GM12874 (cell line): Measurements from ENCODE around the gene BCDIN3D.

Experiments used
- TF ChIP-seq, protein P1 (sequence below): IDR thresholded peaks from 2 replicates; pipeline ENCODE4 v1.5.1; 2011; ENCODE audit warnings: low read depth, mild to moderate bottlenecking, control low read depth, low read length, moderate library complexity; ENCODE audit not compliant: insufficient read depth

The BCDIN3D gene

GRCh38 chr12:49813131-49813530 is 29.8 kb downstream of the BCDIN3D start:
- TF ChIP-seq, protein P1, sequence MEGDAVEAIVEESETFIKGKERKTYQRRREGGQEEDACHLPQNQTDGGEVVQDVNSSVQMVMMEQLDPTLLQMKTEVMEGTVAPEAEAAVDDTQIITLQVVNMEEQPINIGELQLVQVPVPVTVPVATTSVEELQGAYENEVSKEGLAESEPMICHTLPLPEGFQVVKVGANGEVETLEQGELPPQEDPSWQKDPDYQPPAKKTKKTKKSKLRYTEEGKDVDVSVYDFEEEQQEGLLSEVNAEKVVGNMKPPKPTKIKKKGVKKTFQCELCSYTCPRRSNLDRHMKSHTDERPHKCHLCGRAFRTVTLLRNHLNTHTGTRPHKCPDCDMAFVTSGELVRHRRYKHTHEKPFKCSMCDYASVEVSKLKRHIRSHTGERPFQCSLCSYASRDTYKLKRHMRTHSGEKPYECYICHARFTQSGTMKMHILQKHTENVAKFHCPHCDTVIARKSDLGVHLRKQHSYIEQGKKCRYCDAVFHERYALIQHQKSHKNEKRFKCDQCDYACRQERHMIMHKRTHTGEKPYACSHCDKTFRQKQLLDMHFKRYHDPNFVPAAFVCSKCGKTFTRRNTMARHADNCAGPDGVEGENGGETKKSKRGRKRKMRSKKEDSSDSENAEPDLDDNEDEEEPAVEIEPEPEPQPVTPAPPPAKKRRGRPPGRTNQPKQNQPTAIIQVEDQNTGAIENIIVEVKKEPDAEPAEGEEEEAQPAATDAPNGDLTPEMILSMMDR, result no peak

GRCh38 chr12:49811961-49812401 is 30.9 kb downstream of the BCDIN3D start:
- TF ChIP-seq, protein P1, result no peak

DNA sequence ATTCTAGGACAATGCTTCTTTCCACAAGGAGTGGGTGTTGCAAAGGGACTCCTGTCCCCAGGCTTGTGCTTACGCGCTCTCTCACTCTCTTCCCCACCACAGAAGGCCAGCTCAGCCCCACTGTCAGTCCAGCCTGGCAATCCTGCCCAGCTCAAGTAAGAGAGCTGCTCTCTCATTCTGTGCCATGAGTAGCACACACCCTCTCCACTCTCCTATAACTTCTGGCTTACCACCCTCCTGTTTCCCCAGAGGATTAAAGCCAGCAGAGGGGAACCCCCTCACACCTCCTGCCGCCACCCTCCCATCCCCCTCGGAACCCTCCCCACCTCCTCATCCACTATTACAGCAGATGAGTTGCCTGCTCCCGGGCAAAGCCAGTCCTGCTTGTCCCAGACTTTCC is 31.8 kb downstream of the BCDIN3D start:
- TF ChIP-seq, protein P1, result no peak

DNA sequence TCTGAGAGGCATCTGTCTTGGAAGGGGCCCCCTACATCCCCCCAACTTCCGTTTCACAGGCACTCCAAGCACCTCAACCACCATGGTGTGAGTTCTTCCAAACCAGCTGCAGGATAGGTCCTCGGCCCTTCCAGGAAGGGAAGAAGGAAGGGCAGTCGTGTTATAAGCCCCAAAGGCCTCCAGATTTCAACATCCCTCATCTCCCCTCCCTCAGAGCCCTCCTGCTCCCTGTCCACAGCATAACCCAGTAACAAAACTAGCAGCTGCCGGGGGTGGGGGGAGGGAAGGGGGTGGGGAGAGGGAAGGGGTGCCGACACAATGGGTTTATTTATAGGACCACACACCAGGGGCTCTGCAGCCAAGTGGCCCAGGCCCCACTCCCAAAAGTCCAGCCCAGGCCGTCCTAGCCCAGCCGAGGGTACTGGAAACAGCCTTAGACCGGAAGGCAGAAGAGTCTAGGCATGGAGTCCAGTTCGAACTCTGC is 33.0 kb downstream of the BCDIN3D start:
- TF ChIP-seq, protein P1, result no peak

DNA sequence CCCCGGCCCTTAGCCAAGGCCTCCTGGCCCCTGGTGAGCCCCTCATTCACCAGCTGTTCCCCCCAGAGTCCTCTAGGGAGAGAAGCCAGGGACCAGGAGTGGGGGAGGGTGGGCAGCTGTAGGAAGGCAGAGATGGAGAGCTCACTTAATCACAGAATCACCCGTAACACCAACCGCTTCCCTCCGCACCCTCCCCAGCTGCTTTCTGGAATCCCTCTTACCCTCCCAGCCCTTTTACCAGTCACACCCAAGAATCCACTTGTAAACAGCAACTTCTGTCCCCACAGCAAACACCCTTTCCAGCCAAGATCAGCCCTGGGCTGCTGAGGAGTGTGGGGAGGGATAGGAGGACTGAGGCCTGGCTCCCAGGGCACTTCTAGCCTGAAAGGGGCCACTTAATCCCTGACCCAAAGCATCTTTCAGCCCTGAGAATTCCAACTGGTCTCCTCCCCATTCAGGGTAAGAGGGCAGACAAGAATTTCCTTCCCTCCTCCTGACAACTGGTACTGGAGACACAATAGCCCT is 33.5 kb downstream of the BCDIN3D start:
- TF ChIP-seq, protein P1, result no peak

DNA sequence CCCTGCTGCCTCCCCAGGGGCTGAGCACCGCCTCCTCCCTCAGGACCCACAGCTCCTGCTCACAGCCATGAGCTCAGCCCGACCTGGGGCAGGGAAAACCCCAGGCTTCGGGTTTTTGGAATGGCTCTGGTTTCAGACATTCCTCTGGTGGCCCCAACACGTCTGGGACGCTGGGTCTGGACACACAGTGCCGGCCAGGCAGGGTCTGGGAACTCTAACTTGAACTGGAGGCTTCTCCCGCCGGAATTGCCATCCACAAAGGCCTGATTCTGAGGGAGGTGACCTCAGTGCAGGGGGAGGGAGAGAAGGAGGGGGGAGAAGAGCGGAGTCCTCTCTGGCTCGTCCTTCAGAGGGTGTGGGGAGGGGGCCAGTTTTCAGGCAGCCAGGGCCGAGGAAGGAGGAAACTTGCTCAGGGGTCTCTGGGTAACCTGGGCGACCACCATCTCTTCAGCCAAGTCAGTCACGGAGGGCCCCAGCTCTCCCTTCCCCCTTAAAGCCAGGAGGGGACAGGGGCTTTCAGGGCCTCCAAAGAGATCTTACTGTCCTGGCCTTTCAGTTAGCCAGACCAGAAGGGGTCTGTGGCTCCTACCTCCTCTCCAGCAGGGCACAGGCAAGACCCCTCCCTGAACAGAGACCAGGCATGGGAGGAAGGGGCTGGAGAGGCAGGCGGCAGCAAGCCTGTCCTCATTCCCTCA is 34.1 kb downstream of the BCDIN3D start:
- TF ChIP-seq, protein P1, result no peak

DNA sequence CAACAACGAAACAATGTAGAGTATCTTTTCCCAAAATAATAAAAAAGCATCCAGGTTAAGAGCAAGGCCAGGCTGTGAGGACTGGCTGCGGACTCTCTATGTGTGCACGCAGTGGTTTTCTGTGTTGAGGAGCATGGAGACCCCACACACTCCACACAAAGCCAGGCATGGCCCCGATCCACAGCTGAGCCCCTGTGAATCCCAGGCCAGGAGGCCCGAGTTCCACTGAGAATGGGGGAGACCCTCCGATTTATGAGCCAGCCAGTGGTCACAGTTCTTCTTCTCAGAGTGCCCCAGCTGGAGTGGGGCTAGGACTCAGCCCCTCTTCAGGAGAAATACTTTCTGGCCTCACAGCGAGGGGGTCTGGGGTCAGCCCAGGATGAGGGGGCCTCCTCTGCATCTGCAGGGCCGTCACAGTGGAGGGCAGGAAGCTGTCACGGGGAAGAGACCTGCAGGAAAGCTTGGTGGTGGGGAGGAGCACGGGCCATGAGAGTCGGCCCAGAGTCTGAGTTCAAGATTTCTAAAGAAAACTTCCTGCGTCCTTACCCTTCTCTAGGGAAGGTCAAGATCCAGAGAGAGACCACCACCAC is 34.8 kb downstream of the BCDIN3D start:
- TF ChIP-seq, protein P1, result no peak
